HFF-Myc (cell line): ENCODE results near the gene RAD51B.

Experiments
- DNase-seq: peaks from one replicate; pipeline ENCODE4 v3.0.0-alpha.2; 2011; ENCODE audit warnings: low read depth; ENCODE audit errors: extremely low read depth
- H3K4me3 ChIP-seq: replicated peaks from 2 replicates; pipeline ENCODE4 v1.5.1; 2011; ENCODE audit warnings: low read depth, mild to moderate bottlenecking, control low read depth, low read length
- TF ChIP-seq, protein P1 (sequence below): IDR thresholded peaks from 2 replicates; pipeline ENCODE4 v1.5.1; 2012; ENCODE audit warnings: mild to moderate bottlenecking, low read depth, low read length, control low read depth; ENCODE audit errors: missing control alignments

RAD51B gene

DNA sequence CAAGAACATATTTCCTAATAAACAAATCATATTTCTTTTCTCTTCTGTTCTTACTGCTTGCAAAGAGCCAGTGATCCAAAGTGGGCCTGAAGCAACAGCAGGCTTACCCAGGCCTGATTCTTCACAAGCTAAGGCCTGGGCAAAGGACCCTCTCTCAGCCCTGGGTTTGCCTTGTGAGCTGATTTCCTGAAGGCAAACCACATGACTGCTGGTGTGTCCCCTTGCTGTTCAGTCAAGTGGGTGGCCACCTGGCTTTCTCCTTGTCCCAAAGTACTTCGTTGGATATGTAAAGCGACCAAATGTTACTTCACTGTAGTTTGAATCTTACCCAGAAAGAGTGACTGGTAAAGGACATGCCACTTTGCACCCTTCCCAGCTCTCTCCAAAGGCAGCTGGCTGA is 580.4 kb downstream of the RAD51B start:
- TF ChIP-seq, protein P1, sequence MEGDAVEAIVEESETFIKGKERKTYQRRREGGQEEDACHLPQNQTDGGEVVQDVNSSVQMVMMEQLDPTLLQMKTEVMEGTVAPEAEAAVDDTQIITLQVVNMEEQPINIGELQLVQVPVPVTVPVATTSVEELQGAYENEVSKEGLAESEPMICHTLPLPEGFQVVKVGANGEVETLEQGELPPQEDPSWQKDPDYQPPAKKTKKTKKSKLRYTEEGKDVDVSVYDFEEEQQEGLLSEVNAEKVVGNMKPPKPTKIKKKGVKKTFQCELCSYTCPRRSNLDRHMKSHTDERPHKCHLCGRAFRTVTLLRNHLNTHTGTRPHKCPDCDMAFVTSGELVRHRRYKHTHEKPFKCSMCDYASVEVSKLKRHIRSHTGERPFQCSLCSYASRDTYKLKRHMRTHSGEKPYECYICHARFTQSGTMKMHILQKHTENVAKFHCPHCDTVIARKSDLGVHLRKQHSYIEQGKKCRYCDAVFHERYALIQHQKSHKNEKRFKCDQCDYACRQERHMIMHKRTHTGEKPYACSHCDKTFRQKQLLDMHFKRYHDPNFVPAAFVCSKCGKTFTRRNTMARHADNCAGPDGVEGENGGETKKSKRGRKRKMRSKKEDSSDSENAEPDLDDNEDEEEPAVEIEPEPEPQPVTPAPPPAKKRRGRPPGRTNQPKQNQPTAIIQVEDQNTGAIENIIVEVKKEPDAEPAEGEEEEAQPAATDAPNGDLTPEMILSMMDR = no peak

DNA sequence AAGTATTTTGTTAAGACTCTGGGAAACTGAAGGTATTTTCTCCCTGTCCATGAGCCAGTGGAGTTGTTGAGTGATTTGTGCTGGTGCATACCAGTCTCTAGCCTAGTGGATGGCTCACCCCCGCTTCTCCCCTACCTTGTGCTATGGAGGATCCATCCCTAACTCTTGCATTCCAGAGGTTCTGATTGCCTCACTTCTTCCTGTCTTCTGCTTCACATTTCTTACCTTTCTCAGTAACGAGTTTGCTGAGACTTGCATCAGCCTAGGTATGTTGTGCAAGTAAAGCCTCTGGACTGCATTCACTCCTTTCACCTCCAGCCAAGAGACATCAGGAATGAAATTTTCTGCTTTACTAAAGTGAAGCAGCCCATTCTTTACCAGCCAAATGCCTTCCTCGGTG is 581.7 kb downstream of the RAD51B start:
- no peak overlapping the region for H3K4me3 ChIP-seq
- no peak for DNase-seq
- TF ChIP-seq, protein P1 = no peak

More for the DNA sequence above, 580.4 kb downstream of the RAD51B start:
- DNase-seq = no peak
- no peak overlapping the region for H3K4me3 ChIP-seq

GRCh38 chr14:68401855-68402254 is 582.3 kb downstream of the RAD51B start:
- TF ChIP-seq, protein P1 = no peak
- H3K4me3 ChIP-seq = no peak overlapping the region
- DNase-seq = no peak

DNA sequence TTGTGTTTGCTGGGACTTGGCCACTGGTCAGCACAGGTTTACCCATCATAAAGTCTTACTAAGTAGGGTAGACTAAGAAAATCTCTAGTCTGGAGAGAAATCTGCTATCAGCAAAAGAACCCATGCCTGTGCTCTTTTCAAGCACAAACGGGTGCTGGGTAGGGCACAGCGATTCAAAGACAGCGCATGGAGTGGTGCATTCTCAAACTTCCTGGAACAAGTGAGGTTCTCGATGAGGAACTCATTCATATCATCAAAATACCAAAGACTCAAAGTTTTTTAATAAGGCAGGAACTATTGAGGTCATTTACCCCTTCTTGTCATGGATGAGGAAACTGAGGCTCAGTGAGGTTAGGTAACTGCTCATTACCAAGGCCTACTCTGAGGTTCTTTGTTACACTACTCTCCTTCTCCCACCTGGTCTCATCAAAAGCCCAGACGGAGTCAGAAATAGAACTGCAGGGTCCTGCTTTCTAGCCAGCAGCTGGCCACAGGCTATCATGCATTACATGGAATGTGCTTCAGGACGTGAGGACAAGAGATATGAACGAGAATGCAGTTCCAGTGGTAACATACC is 583.0 kb downstream of the RAD51B start:
- no peak overlapping the region for H3K4me3 ChIP-seq
- DNase-seq = no peak

DNA sequence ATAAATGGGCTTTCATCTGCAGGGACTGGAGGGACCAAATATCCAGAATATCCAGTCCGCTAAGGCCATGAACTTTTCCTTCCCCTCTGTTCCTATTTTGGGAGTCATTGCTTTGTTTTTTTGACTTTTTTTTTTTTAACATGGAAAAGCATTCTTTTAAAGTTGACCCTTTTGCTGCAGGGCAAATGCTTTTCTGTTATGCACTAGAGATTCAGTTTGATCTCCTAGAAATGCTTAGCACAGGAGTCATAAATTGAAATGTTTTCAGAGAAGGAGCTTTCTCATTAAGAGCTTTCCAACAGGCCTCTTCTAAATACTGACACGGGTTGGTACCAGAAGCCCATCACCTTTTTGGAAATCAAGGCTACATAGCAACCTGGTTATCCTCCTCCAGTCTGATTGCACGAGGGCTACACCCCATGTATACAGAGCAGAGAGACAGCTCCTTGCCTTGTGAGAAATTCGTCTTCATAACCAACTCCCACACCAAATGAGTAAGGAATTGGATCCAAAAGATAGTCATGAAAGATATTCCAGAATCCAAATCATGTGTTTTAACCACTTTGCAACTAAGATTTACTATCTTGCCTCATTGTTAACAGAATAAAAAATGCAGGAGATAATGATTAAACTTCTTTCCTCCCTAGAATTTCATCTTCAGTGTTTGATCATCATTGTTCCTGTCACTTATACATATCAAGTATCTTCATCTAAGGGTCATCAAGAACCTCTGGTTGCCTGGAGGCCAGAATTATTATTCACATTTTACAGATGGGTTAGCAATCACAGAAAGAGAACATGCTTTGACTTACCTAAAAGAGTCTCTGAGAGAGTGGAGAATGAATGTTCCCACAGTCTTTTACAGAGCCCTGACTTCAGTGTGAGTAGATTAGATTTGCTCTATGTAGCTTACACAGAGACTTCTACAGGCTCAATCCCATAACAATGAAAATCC is 583.9 kb downstream of the RAD51B start:
- DNase-seq = no peak
- H3K4me3 ChIP-seq = no peak overlapping the region
- TF ChIP-seq, protein P1 = no peak

More for the DNA sequence above, 583.0 kb downstream of the RAD51B start:
- TF ChIP-seq, protein P1 = no peak

DNA sequence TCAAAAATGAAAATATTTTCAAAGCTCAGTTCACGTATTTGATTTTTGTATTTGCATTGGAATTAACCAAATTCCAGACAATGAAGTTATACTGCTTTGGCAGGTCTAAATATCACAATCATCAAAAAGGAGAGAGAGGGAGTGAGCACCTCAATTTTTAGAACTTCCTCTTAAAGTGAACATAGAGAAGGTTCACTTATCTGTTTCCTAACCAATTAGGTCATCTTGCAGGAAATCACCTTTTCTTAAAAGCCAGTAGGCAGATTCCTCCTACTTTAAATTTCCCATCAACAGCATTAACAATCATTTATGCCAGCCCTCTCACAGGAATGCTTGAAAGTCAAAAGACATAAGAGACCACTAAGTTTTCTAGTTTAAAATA is 584.6 kb downstream of the RAD51B start:
- TF ChIP-seq, protein P1 = no peak
- DNase-seq = no peak
- no peak overlapping the region for H3K4me3 ChIP-seq
